Psoas muscle (tissue), 8 donors: ENCODE measurements around the gene ZBTB12. TPM values are rescaled to one million over a fixed set of nuclear protein-coding genes. Genes with fewer than 3 reads are reported as not detected.
A peak's percentile ranks its signal among the peaks of the same experiment; 100 is the strongest.

ENCODE experiments used
- ATAC-seq, 4 donors: fragments of 200-7000 bp; cut with Tn5 transposase; one replicate each; pipeline ENCODE4 v1.9.1; 2020; ENCODE audit warnings: moderate library complexity in 3 of 4, mild to moderate bottlenecking in 2 of 4
- DNase-seq, 2 donors: peaks; one replicate each; pipeline ENCODE4 v3.0.0-alpha.2; 2020
- H3K27ac ChIP-seq: fragments of 200-600 bp; one replicate; pipeline ENCODE4 v1.8.0; 2022
- H3K27me3 ChIP-seq, 3 donors: fragments of 200-600 bp in 1 of 3; one replicate each; pipeline versions ENCODE4 v1.6.1 to v1.8.0; 2013 to 2022; ENCODE audit warnings: low read length in 2 of 3, mild to moderate bottlenecking in 2 of 3, moderate library complexity in 1 of 3; ENCODE audit not compliant: insufficient read depth in 3 of 3
- H3K36me3 ChIP-seq, 2 donors: fragments of 200-600 bp in 1 of 2; one replicate each; pipeline versions ENCODE4 v1.6.1 to v1.8.0; 2013 to 2022; ENCODE audit warnings: low read depth in 1 of 2, mild to moderate bottlenecking in 1 of 2, moderate library complexity in 1 of 2; ENCODE audit not compliant: insufficient read depth in 1 of 2
- H3K4me1 ChIP-seq: fragments of 200-600 bp; one replicate; pipeline ENCODE4 v1.8.0; 2022
- H3K4me3 ChIP-seq: fragments of 200-600 bp; one replicate; pipeline ENCODE4 v1.8.0; 2022; ENCODE audit warnings: mild to moderate bottlenecking
- H3K9me3 ChIP-seq: fragments of 200-600 bp; one replicate; pipeline ENCODE4 v1.8.0; 2022
- WGBS, 3 donors: extraction: QIAGEN DNeasy Blood & Tissue Kit; methylation state at CpG; one replicate each; pipeline versions ENCODE4 v1.1.6 to v1.1.7; 2013; 5-methylcytosine and 5-hydroxymethylcytosine counted together
- intact Hi-C, 2 donors: fragments of 100-400 bp; cut with DNase I; formaldehyde crosslinking; loops; one replicate each; pipeline versions ENCODE4 v1.11.0 to v1.14.2; 2022
- polyA plus RNA-seq, 3 donors: library from polyadenylated mRNA; stranded (reverse); fragments of 200-250 nt; gene quantifications; one replicate each; pipeline ENCODE4 v1.2.3, GENCODE V29; 2013
- total RNA-seq, 4 donors: library from RNA; stranded (reverse); fragmentation: NEBNext Ultra II Directional in 2 of 4; extraction: Animal tissue kit (Norgen Biotek cat#: 25700) in 2 of 4; gene quantifications; one replicate each; pipeline versions ENCODE4 v1.2.1 to v1.2.4, GENCODE V29; 2021 to 2023
- TF ChIP-seq, protein P1 (sequence below): fragments of 200-600 bp; IDR thresholded peaks from one replicate; pipeline ENCODE4 v1.8.0; 2022; ENCODE audit warnings: antibody characterized with exemption
- donor health status: healthy with polysubstance abuse.
- donor health status: DM: no; HTN: no; CAD: no; lungs with moderate emphysema.
- donor health status: Bipolar disorder and iron deficiency.
- donor health status: healthy.
- donor health status: DM: yes; HTN: yes; CAD: no.
- donor health status: DM: no; HTN: no; CAD: no.
- donor health status: DM: no; HTN: no; CAD: no.
- donor health status: DM: yes; HTN: yes; CAD: no.

The ZBTB12 gene
- total and polyA plus RNA-seq, 7 donors, result 1.1 to 4.6 (median 2.2) TPM

DNA sequence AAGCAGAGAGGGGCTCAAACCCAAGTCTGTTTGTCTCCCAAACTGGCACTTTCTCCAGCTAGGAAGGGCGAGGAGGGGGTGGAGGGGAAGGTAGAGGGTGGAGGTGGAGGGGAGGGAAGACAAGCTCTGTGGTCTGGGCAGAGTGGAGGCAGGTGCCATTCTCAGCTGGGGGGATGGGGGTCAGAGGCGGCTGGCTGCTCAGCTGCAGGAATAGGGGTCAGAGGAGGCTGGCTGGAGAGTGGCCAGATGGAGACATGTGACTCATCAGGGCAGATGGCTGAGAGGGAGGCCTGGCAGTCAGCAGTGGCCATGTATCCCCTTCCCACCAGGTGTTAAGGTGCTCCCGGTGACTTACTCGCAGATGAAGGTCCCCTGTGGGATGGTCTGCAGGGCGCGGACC is 19.5 kb downstream of the ZBTB12 start:
- Histone ChIP-seq H3K27me3 (no peaks in the 10 kb centered on the region), H3K4me1 (no peaks in the 10 kb centered on the region), H3K4me3 (no peak overlapping the region), H3K36me3 (peaks cover 2 to 76% of the 10 kb centered on the region in 2 donors), H3K27ac (no peak overlapping the region), H3K9me3 (no peaks in the 10 kb centered on the region)
- intact Hi-C loops, result loop anchor here in 1 of 2 donors (10.0 kb wide), 1 partner anchor 198 kb away; the partner anchor contains the start of gene LY6G5C
- 73 to 88% (median 73%) methylated on average over 5 to 6 of the region's 6 CpGs for WGBS, 3 donors
- ATAC-seq, result peak in 2 of 4 donors; percentile 49 to 55
- TF ChIP-seq, protein P1, sequence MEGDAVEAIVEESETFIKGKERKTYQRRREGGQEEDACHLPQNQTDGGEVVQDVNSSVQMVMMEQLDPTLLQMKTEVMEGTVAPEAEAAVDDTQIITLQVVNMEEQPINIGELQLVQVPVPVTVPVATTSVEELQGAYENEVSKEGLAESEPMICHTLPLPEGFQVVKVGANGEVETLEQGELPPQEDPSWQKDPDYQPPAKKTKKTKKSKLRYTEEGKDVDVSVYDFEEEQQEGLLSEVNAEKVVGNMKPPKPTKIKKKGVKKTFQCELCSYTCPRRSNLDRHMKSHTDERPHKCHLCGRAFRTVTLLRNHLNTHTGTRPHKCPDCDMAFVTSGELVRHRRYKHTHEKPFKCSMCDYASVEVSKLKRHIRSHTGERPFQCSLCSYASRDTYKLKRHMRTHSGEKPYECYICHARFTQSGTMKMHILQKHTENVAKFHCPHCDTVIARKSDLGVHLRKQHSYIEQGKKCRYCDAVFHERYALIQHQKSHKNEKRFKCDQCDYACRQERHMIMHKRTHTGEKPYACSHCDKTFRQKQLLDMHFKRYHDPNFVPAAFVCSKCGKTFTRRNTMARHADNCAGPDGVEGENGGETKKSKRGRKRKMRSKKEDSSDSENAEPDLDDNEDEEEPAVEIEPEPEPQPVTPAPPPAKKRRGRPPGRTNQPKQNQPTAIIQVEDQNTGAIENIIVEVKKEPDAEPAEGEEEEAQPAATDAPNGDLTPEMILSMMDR, result no peak
- no peak for DNase-seq

DNA sequence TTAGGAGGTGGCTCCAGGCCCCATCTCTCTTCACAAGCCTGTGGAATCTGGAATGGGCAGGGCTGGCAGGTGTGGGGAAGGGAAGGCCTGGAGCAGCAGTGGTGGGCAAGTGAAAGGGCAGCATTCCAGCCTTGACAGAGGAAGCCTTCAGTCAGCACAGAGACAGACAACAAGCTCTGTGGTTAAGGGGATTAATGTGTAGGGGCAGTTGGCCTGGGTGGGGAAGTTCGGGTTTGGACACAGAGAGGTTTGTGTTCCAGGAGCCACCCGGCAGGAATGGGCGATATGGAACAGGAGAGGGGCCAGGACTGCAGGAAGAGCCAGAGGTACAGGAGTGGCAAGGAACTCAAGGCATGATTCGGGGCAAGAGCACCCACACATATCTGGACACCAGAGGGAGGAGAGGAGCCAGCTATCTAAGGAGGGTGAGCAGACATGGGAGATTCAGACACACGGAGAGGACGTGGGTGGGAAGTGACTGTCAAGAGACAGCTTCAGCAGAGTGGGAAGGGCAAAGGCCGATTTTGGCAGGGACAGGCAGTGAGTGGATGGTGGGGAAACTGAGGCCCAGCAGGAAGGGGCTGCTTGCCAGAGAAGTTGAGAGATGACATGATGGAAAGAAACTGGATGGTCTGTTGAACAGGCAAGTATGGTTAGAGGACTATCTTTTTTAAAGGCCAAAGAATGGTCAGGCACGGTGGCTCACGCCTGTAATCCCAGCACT is 20.6 kb downstream of the ZBTB12 start:
- no peak for ATAC-seq
- Histone ChIP-seq H3K36me3 (peaks cover 2 to 65% of the 10 kb centered on the region in 2 donors), H3K9me3 (no peaks in the 10 kb centered on the region), H3K4me3 (no peak overlapping the region), H3K4me1 (no peaks in the 10 kb centered on the region), H3K27me3 (no peaks in the 10 kb centered on the region), H3K27ac (no peak overlapping the region)
- WGBS, 3 donors, result 77 to 83% (median 81%) methylated on average over 9 of the region's 9 CpGs
- intact Hi-C loops, result loop anchor here in 1 of 2 donors (10.0 kb wide), 1 partner anchor 196 kb away; the partner anchor contains the start of gene LY6G5C
- TF ChIP-seq, protein P1, result no peak
- DNase-seq, result no peak

DNA sequence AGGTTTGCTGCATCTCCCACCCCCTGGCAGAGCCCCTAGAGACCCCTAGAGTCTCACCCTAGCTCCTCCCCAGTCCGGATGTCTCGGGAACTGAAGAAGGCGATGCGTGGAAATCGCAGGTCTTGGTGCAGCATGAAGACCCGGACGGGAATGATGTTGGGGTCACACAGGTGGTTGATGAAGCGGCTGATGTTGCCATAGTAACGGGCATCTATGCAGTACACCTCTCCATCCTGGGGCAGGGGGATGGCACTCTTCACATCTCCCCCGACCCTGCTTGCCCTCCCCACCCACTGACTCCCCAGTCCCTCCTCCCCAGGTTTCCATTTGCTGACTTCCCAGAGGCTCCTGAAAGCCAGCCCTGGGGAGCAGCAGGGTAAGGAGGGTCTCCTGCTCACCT is 21.3 kb downstream of the ZBTB12 start:
- ATAC-seq, result no peak
- no peak overlapping the region for H3K27ac ChIP-seq
- H3K36me3 ChIP-seq, result peaks cover 2 to 58% of the 10 kb centered on the region in 2 donors
- H3K4me1 ChIP-seq, result no peaks in the 10 kb centered on the region
- 79 to 86% (median 85%) methylated on average over 10 of the region's 10 CpGs for WGBS, 3 donors
- H3K4me3 ChIP-seq, result no peak overlapping the region
- no peaks in the 10 kb centered on the region for H3K27me3 ChIP-seq
- no peaks in the 10 kb centered on the region for H3K9me3 ChIP-seq
- TF ChIP-seq, protein P1, result no peak
- DNase-seq, result no peak
- intact Hi-C loops, result loop anchor here in 1 of 2 donors (10.0 kb wide), 1 partner anchor 196 kb away; the partner anchor contains the start of gene LY6G5C

DNA sequence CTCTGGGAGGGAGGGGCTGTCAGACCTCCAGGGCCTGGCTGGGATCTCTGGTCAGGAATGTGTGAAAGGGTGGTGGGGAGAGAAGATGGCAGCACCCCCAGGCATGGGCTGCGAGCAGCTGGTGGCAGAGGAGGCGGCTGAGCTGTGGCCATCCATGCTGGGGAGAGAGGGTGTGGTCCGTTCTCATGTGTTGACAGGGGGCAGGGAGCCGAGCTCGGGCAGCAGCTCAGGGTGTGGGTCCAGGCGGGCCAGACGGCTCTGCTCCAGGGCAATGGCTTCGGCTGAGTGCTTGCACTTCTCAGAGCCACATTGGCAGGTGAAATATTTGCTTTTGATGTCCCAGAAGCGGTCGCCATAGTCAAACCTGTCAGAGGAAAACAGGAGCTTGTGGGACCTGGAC is 22.0 kb downstream of the ZBTB12 start:
- intact Hi-C loops, result loop anchor here in 1 of 2 donors (10.0 kb wide), 1 partner anchor 195 kb away; the partner anchor contains the start of gene LY6G5C
- peaks cover 2 to 54% of the 10 kb centered on the region in 2 donors for H3K36me3 ChIP-seq
- 62 to 84% (median 68%) methylated on average over 10 of the region's 10 CpGs for WGBS, 3 donors

More for the DNA sequence above, 22.0 kb downstream of the ZBTB12 start:
- DNase-seq (no peak), ATAC-seq (no peak)
- Histone ChIP-seq H3K27ac (no peak overlapping the region), H3K4me3 (no peak overlapping the region), H3K27me3 (no peaks in the 10 kb centered on the region), H3K4me1 (no peaks in the 10 kb centered on the region), H3K9me3 (no peaks in the 10 kb centered on the region)
- TF ChIP-seq, protein P1, result no peak
